Lung (tissue), 16 donors: Measurements from ENCODE around the gene RIMOC1. TPM values are rescaled to one million over a fixed set of nuclear protein-coding genes. Genes with fewer than 3 reads are reported as not detected.

Source experiments
- ATAC-seq: fragments of 200-7000 bp; cut with Tn5 transposase; one replicate; pipeline ENCODE4 v1.9.1; 2020; ENCODE audit warnings: moderate number of reproducible peaks; ENCODE audit not compliant: insufficient read depth, low FRiP score
- DNase-seq, 3 donors: peaks; one replicate each; pipeline ENCODE4 v3.0.0-alpha.2; 2013 to 2017
- H3K27ac ChIP-seq, 2 donors: one replicate each; pipeline ENCODE4 v1.5.1; 2013; ENCODE audit warnings: mild to moderate bottlenecking in 2 of 2, moderate library complexity in 2 of 2, control low read depth in 1 of 2, inconsistent platforms in 1 of 2, low read depth in 1 of 2, low read length in 1 of 2
- H3K27me3 ChIP-seq, 3 donors: one replicate each; pipeline ENCODE4 v1.5.1; 2013; ENCODE audit warnings: low read length in 2 of 3; ENCODE audit not compliant: control insufficient read depth in 3 of 3, insufficient read depth in 3 of 3
- H3K36me3 ChIP-seq, 4 donors: one replicate each; pipeline ENCODE4 v1.5.1; 2013; ENCODE audit warnings: low read length in 4 of 4, mild to moderate bottlenecking in 1 of 4, moderate library complexity in 1 of 4; ENCODE audit not compliant: control insufficient read depth in 4 of 4, insufficient read depth in 4 of 4
- H3K4me1 ChIP-seq, 5 donors: one replicate each; pipeline ENCODE4 v1.5.1; 2013; ENCODE audit warnings: low read length in 5 of 5, mild to moderate bottlenecking in 2 of 5, moderate library complexity in 1 of 5; ENCODE audit not compliant: control insufficient read depth in 5 of 5, insufficient read depth in 5 of 5
- H3K4me3 ChIP-seq: one replicate; pipeline ENCODE4 v1.5.1; 2013; ENCODE audit warnings: mild to moderate bottlenecking, control low read depth, moderate library complexity
- H3K9ac ChIP-seq, 2 donors: one replicate each; pipeline ENCODE4 v1.5.1; 2013; ENCODE audit warnings: low read length in 2 of 2, control low read depth in 1 of 2; ENCODE audit not compliant: insufficient read depth in 1 of 2
- H3K9me3 ChIP-seq, 4 donors: one replicate each; pipeline ENCODE4 v1.5.1; 2013; ENCODE audit warnings: low read length in 3 of 4, mild to moderate bottlenecking in 1 of 4, moderate library complexity in 1 of 4; ENCODE audit not compliant: control insufficient read depth in 4 of 4, insufficient read depth in 3 of 4
- CTCF ChIP-seq: IDR thresholded peaks from 2 replicates; pipeline ENCODE4 v1.5.1; 2012; ENCODE audit warnings: mild to moderate bottlenecking; ENCODE audit errors: control extremely low read depth, extremely low read depth
- WGBS, 2 donors: extraction: QIAGEN DNeasy Blood & Tissue Kit; methylation state at CpG; one replicate each; pipeline ENCODE4 v1.1.7; 2013; 5-methylcytosine and 5-hydroxymethylcytosine counted together
- long read RNA-seq, 5 donors: transcript quantifications; one replicate each; lab custom pipeline, GENCODE V29; 2026
- polyA plus RNA-seq, 2 donors: library from polyadenylated mRNA; stranded (reverse); fragments of 200-250 nt; gene quantifications; one replicate each; pipeline ENCODE4 v1.2.1, GENCODE V29; 2013
- total RNA-seq, 2 donors: library from RNA; depleted of rRNA in 1 of 2; stranded (reverse); fragments of >200 nt in 1 of 2; gene quantifications; one replicate each; pipeline ENCODE4 v1.2.1, GENCODE V29; 2014 to 2021
- donor health status: control.
- donor health status: control.
- donor health status: Bipolar disorder and iron deficiency.
- donor health status: healthy.
- donor health status: DM: yes; HTN: yes; CAD: no.

The RIMOC1 gene, protein sequence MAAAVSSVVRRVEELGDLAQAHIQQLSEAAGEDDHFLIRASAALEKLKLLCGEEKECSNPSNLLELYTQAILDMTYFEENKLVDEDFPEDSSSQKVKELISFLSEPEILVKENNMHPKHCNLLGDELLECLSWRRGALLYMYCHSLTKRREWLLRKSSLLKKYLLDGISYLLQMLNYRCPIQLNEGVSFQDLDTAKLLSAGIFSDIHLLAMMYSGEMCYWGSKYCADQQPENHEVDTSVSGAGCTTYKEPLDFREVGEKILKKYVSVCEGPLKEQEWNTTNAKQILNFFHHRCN
- 10 to 100 TPM; 23.8 to 25.3 TPM for total RNA-seq
- 10 to 100 TPM in 1 of 2 donors, 1 to 10 TPM in 1; 6.7 to 10.6 TPM for polyA plus RNA-seq
- long read RNA-seq, donor 1, full-length matches to known transcripts: 5 of 60 reads
- long read RNA-seq, donor 1, partial matches to known transcripts: 55 of 60 reads
- long read RNA-seq, donor 1, other reads (novel, unspliced or antisense): 0 of 60 reads
- long read RNA-seq, donor 2, full-length matches to known transcripts: 6 of 6 reads
- long read RNA-seq, donor 2, partial matches to known transcripts: 0 of 6 reads
- long read RNA-seq, donor 2, other reads (novel, unspliced or antisense): 0 of 6 reads
- long read RNA-seq, donor 3, full-length matches to known transcripts: 4 of 4 reads
- long read RNA-seq, donor 3, partial matches to known transcripts: 0 of 4 reads
- long read RNA-seq, donor 3, other reads (novel, unspliced or antisense): 0 of 4 reads
- long read RNA-seq, donor 4, full-length matches to known transcripts: 3 of 3 reads
- long read RNA-seq, donor 4, partial matches to known transcripts: 0 of 3 reads
- long read RNA-seq, donor 4, other reads (novel, unspliced or antisense): 0 of 3 reads
- long read RNA-seq, donor 5, full-length matches to known transcripts: 12 of 12 reads
- long read RNA-seq, donor 5, partial matches to known transcripts: 0 of 12 reads
- long read RNA-seq, donor 5, other reads (novel, unspliced or antisense): 0 of 12 reads

DNA sequence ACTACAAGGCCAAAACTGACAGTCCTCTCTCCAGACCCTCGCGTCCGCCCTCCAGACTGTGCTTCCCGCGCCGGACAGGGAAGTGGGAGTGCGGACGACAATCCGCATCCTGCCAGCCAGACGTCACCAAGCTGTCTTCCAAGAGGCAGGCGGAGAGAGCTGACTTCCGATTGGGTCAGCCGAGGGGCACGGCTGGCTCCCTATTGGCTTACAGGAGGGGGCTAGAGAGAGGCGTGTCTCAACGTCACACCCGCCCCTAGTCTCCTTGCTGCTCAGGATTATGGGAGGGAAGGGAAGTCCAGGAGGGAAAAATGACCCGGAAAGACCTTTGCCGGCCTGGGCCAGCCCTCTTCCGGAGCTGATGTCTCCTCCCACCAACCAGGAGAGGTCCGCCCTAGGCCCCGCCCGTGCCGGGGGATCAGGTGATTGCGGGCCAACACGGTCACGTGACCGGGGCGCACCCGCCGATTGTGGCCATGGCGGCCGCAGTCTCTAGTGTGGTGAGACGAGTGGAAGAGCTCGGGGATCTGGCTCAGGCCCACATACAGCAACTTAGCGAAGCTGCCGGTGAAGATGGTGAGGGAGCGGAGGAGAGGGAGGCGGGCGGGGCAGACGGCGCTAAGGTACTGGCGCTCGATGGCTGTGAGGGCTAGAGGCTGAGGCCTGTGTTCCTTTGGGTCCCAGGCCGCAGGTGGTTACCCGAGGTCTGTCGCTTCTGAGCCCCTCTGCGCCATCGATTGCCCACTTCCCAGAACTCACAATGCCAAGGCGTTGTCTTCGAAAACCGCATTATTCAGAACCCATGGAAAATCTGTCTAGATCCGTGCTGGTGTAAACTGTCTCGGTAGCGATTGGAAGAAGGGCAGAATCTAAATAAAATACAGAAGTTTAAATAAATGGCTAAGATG, at the start of gene RIMOC1:
RIMOC1 (plus strand) TSS at position 453 of the 908 bp plus-strand sequence; CDS start at position 477, 24 bp downstream.
- Histone ChIP-seq H3K27me3 (peaks cover 0 to 4% (median 0%) of the 10 kb centered on the region in 3 donors), H3K4me1 (peaks cover 0 to 15% (median 7%) of the 10 kb centered on the region in 5 donors), H3K9me3 (no peaks in the 10 kb centered on the region), H3K9ac (peak within 1 kb of the TSS; percentile 94 to 95), H3K36me3 (peaks cover 0 to 15% (median 4%) of the 10 kb centered on the region in 4 donors), H3K27ac (peak within 1 kb of the TSS; percentile 91 to 92), H3K4me3 (peak within 1 kb of the TSS; percentile 87)
- WGBS, 2 donors: 0% methylated on average over 51 to 55 of the region's 55 CpGs
- TF ChIP-seq CTCF: no peak
- ATAC-seq (peak; percentile 100), DNase-seq (peak; percentile 99 to 100 (median 100))

DNA sequence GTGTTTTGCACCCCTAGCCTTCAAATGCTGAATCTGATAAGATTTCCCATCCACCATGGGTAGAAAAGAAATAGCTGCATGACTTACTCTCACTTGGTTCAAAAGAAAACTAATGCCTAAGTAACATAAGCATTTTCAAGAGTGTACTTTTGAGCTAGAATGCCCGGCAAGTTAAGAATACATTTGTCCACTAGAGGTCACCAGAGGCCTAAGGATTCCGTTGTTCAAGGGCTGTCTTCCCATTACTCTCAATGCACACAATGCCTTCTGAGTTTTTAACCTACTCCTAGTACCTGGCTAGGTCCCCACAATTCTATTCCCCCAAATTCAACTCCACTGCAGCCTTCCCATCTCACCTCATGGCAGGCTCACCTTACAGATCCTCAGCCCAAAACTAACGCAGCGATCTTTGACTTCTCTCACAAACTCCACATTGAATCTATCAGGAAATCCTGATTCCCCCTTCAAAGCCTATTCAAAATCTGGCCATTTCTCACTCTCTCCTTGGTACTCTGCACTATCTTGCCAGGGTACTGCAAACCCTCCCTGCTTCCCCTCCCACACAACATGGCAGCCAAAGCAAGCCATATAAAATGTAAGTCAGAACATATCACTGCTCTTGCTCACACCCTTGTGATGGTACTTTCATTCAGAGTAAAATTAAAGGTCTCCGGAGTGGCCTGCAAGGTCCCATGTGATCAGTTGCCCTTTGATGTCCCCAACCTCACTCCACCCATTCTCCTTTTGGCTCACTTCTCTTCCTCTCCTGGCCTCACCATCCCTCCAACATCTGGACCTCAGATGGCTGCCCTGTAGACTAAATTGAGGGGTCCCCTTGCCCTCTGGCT, 47.3 kb upstream of the RIMOC1 start:
- Histone ChIP-seq H3K27ac (no peak overlapping the region), H3K4me1 (peaks cover 0 to 2% (median 0%) of the 10 kb centered on the region in 5 donors), H3K4me3 (no peak overlapping the region), H3K9ac (no peak overlapping the region), H3K36me3 (peaks cover 6 to 33% (median 12%) of the 10 kb centered on the region in 4 donors), H3K9me3 (no peaks in the 10 kb centered on the region), H3K27me3 (no peaks in the 10 kb centered on the region)
- TF ChIP-seq CTCF: peak; percentile 77
- WGBS, 2 donors: 51 to 56% methylated on average over 5 of the region's 5 CpGs
- peak; percentile 70 to 89 (median 89) for DNase-seq
- ATAC-seq: peak; percentile 82

- TF ChIP-seq CTCF: no peak
- Histone ChIP-seq H3K9ac (no peak overlapping the region), H3K27ac (no peak overlapping the region), H3K27me3 (no peaks in the 10 kb centered on the region), H3K4me1 (peaks cover 0 to 2% (median 0%) of the 10 kb centered on the region in 5 donors), H3K36me3 (peaks cover 1 to 22% (median 7%) of the 10 kb centered on the region in 4 donors), H3K9me3 (no peaks in the 10 kb centered on the region), H3K4me3 (no peak overlapping the region)
- DNase-seq (no peak), ATAC-seq (no peak)
- WGBS, 2 donors: 95 to 100% methylated on average over 1 of the region's 1 CpG
Observed at GRCh38 chr5:41857989-41858388, 46.2 kb upstream of the RIMOC1 start.
